HCT116 (cell line): ENCODE measurements around the gene PDZRN4. TPM values are rescaled to one million over a fixed set of nuclear protein-coding genes. Genes with fewer than 3 reads are reported as not detected.

Experiments used
- ATAC-seq: fragments of 200-7000 bp; cut with Tn5 transposase; 2 replicates; pipeline ENCODE4 v1.9.1; 2020; ENCODE audit warnings: mild to moderate bottlenecking, moderate library complexity
- BruUV-seq: library from RNA; stranded (reverse); fragments of 400-500 nt; replicated peaks from 2 replicates; lab custom pipeline; 2021; lab: Mats Ljungman, UMichigan
- CTCF ChIA-PET: fragments of 300-600 bp; sonication (Branson Sonifier 250); formaldehyde crosslinking; loops from one replicate; lab custom pipeline; 2021; ENCODE audit warnings: antibody characterized with exemption; lab: Charles Lee
- POLR2A ChIA-PET: fragments of 300-600, 350-600 bp; sonication (Branson Sonifier 250); formaldehyde crosslinking; loops from one replicate; lab custom pipeline; 2021; ENCODE audit warnings: antibody characterized with exemption; lab: Charles Lee
- RAD21 ChIA-PET, 2 experiments: fragments of 300-600 bp; sonication (Branson Sonifier 250); formaldehyde crosslinking; loops; one replicate each; lab custom pipeline; 2023; ENCODE audit warnings: low total read pairs in 2 of 2; ENCODE audit not compliant: uncharacterized antibody in 2 of 2, unreplicated experiment in 2 of 2, low non-redundant PET in 1 of 2; lab: Charles Lee
- DNase-seq: peaks from one replicate; pipeline ENCODE4 v3.0.0-alpha.2; 2010; ENCODE audit warnings: low read depth, low spot score
- H2AFZ ChIP-seq: fragments of 200-600 bp; shearing (Covaris generic), sonication (generic); 2 replicates; pipeline ENCODE4 v1.6.1; 2017; ENCODE audit warnings: low read depth, mixed run types, mixed read lengths, antibody characterized with exemption, low read length; ENCODE audit not compliant: poor library complexity, severe bottlenecking
- H3K27ac ChIP-seq: 2 replicates; pipeline ENCODE4 v1.5.1; 2012; ENCODE audit warnings: low read depth, low read length
- H3K27me3 ChIP-seq: fragments of 200-600 bp; sonication (generic); 2 replicates; pipeline ENCODE4 v1.6.1; 2016; ENCODE audit warnings: mixed run types, low read length, mixed read lengths; ENCODE audit not compliant: insufficient read depth
- H3K36me3 ChIP-seq, 2 experiments: fragments of 200-500 bp in 1 of 2; fragments of 200-600 bp in 1 of 2; sonication (Bioruptor generic) in 1 of 2; sonication (generic) in 1 of 2; 2 replicates each; pipeline versions ENCODE4 v1.5.1 to v1.6.1; 2014 to 2016; ENCODE audit warnings: low read length in 2 of 2, inconsistent platforms in 1 of 2, mixed read lengths in 1 of 2, mixed run types in 1 of 2; ENCODE audit not compliant: insufficient read depth in 2 of 2, control insufficient read depth in 1 of 2
- H3K4me1 ChIP-seq, 2 experiments: fragments of 200-600 bp in 1 of 2; sonication (generic) in 1 of 2; 2 replicates each; pipeline versions ENCODE4 v1.5.1 to v1.6.1; 2012 to 2017; ENCODE audit warnings: low read length in 2 of 2, inconsistent platforms in 1 of 2, mild to moderate bottlenecking in 1 of 2, mixed read lengths in 1 of 2, mixed run types in 1 of 2, moderate library complexity in 1 of 2; ENCODE audit not compliant: insufficient read depth in 2 of 2, control insufficient read depth in 1 of 2
- H3K4me2 ChIP-seq: fragments of 200-600 bp; sonication (generic); 2 replicates; pipeline ENCODE4 v1.6.1; 2017; ENCODE audit warnings: mixed run types, low read length, mixed read lengths
- H3K4me3 ChIP-seq, 2 experiments: fragments of 200-600 bp in 1 of 2; sonication (generic) in 1 of 2; replicated peaks in 1 of 2; 2 replicates each; pipeline ENCODE4 v1.5.1; 2011 to 2016; ENCODE audit warnings: low read length in 2 of 2, control low read depth in 1 of 2, low read depth in 1 of 2, mild to moderate bottlenecking in 1 of 2, mixed read lengths in 1 of 2, mixed run types in 1 of 2
- H3K79me2 ChIP-seq: fragments of 200-600 bp; sonication (generic); 2 replicates; pipeline ENCODE4 v1.6.1; 2017; ENCODE audit warnings: mild to moderate bottlenecking, mixed run types, low read length, moderate library complexity, mixed read lengths; ENCODE audit not compliant: insufficient read depth
- H3K9ac ChIP-seq: fragments of 200-600 bp; sonication (generic); 2 replicates; pipeline ENCODE4 v1.6.1; 2016; ENCODE audit warnings: low read length, mixed read lengths
- H3K9me2 ChIP-seq: fragments of 200-600 bp; sonication (generic), shearing (Covaris generic); 2 replicates; pipeline ENCODE4 v1.6.1; 2017; ENCODE audit warnings: mixed run types, mild to moderate bottlenecking, moderate library complexity; ENCODE audit not compliant: insufficient read depth
- H3K9me3 ChIP-seq, 2 experiments: fragments of 200-500 bp in 1 of 2; fragments of 200-600 bp in 1 of 2; sonication (Bioruptor generic) in 1 of 2; sonication (generic) in 1 of 2; 2 replicates each; pipeline ENCODE4 v1.6.1; 2014 to 2017; ENCODE audit warnings: low read length in 2 of 2, mixed read lengths in 2 of 2, inconsistent platforms in 1 of 2, low read depth in 1 of 2, mild to moderate bottlenecking in 1 of 2, mixed run types in 1 of 2, moderate library complexity in 1 of 2; ENCODE audit not compliant: control insufficient read depth in 1 of 2, insufficient read depth in 1 of 2
- H4K20me1 ChIP-seq: fragments of 200-600 bp; sonication (generic), shearing (Covaris generic); 2 replicates; pipeline ENCODE4 v1.6.1; 2017; ENCODE audit warnings: mixed run types, mild to moderate bottlenecking, moderate library complexity; ENCODE audit not compliant: insufficient read depth
- EZH2phosphoT487 ChIP-seq: fragments of 200-600 bp; IDR thresholded peaks from 2 replicates; pipeline ENCODE4 v1.6.1; 2018; ENCODE audit warnings: antibody characterized with exemption, borderline replicate concordance
- POLR2AphosphoS5 ChIP-seq: IDR thresholded peaks from 2 replicates; pipeline ENCODE4 v1.6.1; 2011; ENCODE audit warnings: mild to moderate bottlenecking, low read depth, low read length, moderate library complexity
- intact Hi-C: fragments of 100-400 bp; cut with micrococcal nuclease; formaldehyde crosslinking; loops from 2 replicates; pipeline ENCODE4 v1.10.0; 2022
- total RNA-seq: library from RNA; stranded (reverse); gene quantifications from one replicate; pipeline ENCODE4 v1.2.1, GENCODE V29; 2021; ENCODE audit not compliant: unreplicated experiment
- TF ChIP-seq, protein P1 (sequence below): IDR thresholded peaks from 2 replicates; pipeline ENCODE4 v1.6.1; 2012
- TF ChIP-seq, protein P2 (sequence below): IDR thresholded peaks from 2 replicates; pipeline ENCODE4 v1.6.1; 2012

PDZRN4 gene
- total RNA-seq, 1 experiment from 2014 or later, result not detected

DNA sequence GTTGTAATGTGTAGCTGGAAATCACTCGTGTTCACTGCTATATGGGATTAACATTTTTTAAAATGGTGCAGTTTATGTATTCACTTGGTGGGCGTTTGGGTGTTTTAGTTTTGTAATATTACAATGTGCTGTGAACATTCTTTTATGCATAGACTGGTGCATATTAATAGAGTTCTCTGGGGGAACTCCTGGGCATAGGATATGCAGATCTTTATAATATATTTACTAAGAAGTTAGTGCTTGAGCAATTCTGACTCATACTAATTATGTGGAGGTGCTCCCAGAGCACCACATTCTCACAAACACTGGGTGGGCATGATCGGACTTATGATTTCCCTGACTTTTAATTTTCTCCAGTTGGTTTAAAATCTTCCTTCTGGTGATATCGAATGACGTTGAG, 342.3 kb downstream of the PDZRN4 start:
- DNase-seq (no peak), ATAC-seq (no peak)
- Histone ChIP-seq H4K20me1 (no peaks in the 10 kb centered on the region), H3K36me3 (no peaks in the 10 kb centered on the region), H3K9ac (no peak overlapping the region), H3K4me1 (no peaks in the 10 kb centered on the region), H3K27me3 (no peaks in the 10 kb centered on the region), H3K27ac (no peak overlapping the region), H3K4me2 (no peak overlapping the region), H3K4me3 (no peak overlapping the region), H3K79me2 (no peaks in the 10 kb centered on the region), H3K9me2 (no peaks in the 10 kb centered on the region), H3K9me3 (no peaks in the 10 kb centered on the region), H2AFZ (no peak overlapping the region)
- BruUV-seq, result no TSS peak
- TF ChIP-seq EZH2phosphoT487, result no peak
- TF ChIP-seq, protein P1, sequence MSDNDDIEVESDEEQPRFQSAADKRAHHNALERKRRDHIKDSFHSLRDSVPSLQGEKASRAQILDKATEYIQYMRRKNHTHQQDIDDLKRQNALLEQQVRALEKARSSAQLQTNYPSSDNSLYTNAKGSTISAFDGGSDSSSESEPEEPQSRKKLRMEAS, result no peak
- CTCF ChIA-PET, result no interaction called here
- POLR2A ChIA-PET, result no interaction called here
- intact Hi-C loops, result no loop called here
- RAD21 ChIA-PET, result no interaction called here

DNA sequence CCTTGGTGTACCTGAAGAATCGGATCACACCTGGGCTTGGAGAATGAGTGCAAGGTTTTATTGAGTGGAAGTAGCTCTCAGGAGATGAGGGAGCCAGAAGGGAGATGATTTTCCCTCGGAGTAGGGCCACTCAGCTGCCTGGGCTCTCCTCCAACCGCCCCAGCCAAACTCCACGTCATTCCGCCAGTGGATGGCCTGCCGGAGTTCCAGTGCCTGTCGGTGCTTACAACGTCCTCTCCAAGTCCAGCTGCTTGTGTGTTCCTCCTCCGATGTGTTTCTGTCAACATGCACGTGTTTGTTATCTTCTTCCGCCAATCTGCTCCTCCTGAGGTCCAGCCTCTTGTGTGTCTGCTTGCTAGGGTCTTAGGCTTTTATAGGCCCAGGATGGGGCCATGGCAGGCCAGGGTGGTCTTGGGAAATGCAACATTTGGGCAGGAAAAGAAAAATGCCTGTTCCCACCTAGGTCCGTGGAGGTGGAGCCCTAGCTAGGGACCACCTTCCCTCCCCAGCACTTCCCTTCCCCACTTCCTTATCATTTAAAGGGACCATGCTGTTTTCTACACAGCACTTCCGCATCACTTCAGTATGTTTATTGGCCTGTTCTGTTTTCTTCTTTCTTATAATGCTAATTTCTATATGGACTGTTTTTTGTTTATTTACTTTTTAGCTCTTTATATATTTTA, 343.2 kb downstream of the PDZRN4 start:
- no peaks in the 10 kb centered on the region for H4K20me1 ChIP-seq
- no peaks in the 10 kb centered on the region for H3K36me3 ChIP-seq
- DNase-seq (no peak), ATAC-seq (no peak)
- no peaks in the 10 kb centered on the region for H3K4me1 ChIP-seq
- no peaks in the 10 kb centered on the region for H3K27me3 ChIP-seq
- H3K79me2 ChIP-seq, result no peaks in the 10 kb centered on the region
- H3K9ac ChIP-seq, result no peak overlapping the region
- H3K27ac ChIP-seq, result no peak overlapping the region
- ChIA-PET POLR2A (no interaction called here), RAD21 (no interaction called here), CTCF (no interaction called here)
- H3K4me2 ChIP-seq, result no peak overlapping the region
- H3K4me3 ChIP-seq, result no peak overlapping the region
- TF ChIP-seq, protein P2, sequence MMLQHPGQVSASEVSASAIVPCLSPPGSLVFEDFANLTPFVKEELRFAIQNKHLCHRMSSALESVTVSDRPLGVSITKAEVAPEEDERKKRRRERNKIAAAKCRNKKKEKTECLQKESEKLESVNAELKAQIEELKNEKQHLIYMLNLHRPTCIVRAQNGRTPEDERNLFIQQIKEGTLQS, result no peak
- TF ChIP-seq POLR2AphosphoS5, result no peak
- no peaks in the 10 kb centered on the region for H3K9me2 ChIP-seq
- intact Hi-C loops, result no loop called here
- H3K9me3 ChIP-seq, result no peaks in the 10 kb centered on the region
- H2AFZ ChIP-seq, result no peak overlapping the region
- BruUV-seq, result no TSS peak
